ENCODE data around the gene ADARB1. TPM values are rescaled to one million over a fixed set of nuclear protein-coding genes. Genes with fewer than 3 reads are reported as not detected.

ADARB1 gene
- total and polyA plus RNA-seq, 2 of the 4 experiments (the other 2 are of a cell fraction), result 39.8 to 47.3 TPM

GRCh38 chr21:45219517-45219916 is 145.1 kb downstream of the ADARB1 start:
- ChIA-PET POLR2A (ENCODE audit: unreplicated experiment) (no interaction called here), CTCF (no interaction called here)
- intact Hi-C loops (cut with micrococcal nuclease), result no loop called here
- Histone ChIP-seq H3K79me1 (ENCODE audit: low read depth in 1 of 2, low read length in 2 of 2) (peaks cover 23 to 25% of the 10 kb centered on the region in 2 experiments), H2AK5ac (ENCODE audit: low read depth, low read length) (no peak overlapping the region), H2BK15ac (ENCODE audit: low read depth, low read length) (no peak overlapping the region), H3K4ac (ENCODE audit: low read depth, low read length) (no peak overlapping the region), H3K9me3 (ENCODE audit: control insufficient read depth, insufficient read depth, low read length) (peaks cover 2% of the 10 kb centered on the region; the same call in 1 of the 2 replicates), H2AK9ac (replicated peaks; ENCODE audit: low read depth, low read length, poor library complexity) (no peak overlapping the region), H4K91ac (ENCODE audit: insufficient read depth, low read depth, low read length) (no peak overlapping the region), H3K36me3 (ENCODE audit: control insufficient read depth, insufficient read depth, low read length) (peaks cover 49% of the 10 kb centered on the region), H3K9ac (ENCODE audit: low read depth, low read length) (no peak overlapping the region), H4K8ac (ENCODE audit: low read depth in 2 of 2, low read length in 2 of 2) (no peak overlapping the region), H3K9me1 (ENCODE audit: insufficient read depth, low read length) (peaks cover 14% of the 10 kb centered on the region), H2BK5ac (ENCODE audit: low read depth, low read length, poor library complexity, severe bottlenecking) (no peak overlapping the region), H3K14ac (replicated peaks; ENCODE audit: low read depth, low read length) (no peak overlapping the region), H3K4me3 (ENCODE audit: insufficient read depth, low read depth, low read length) (no peak overlapping the region), H3K27ac (ENCODE audit: insufficient read depth, low read length) (peak overlapping the region; percentile 36; the same call in 1 of the 2 replicates), H4K20me1 (ENCODE audit: insufficient read depth, low read length) (peaks cover 16% of the 10 kb centered on the region; the same call in 1 of the 2 replicates), H3K27me3 (ENCODE audit: control insufficient read depth, insufficient read depth, low read length) (no peaks in the 10 kb centered on the region), H3K4me2 (ENCODE audit: low read depth, low read length) (no peak overlapping the region), H3K23ac (ENCODE audit: low read depth, low read length) (no peak overlapping the region), H2BK120ac (ENCODE audit: low read depth, low read length) (no peak overlapping the region), H3K18ac (ENCODE audit: low read depth, low read length) (0 out of 2 replicates have a peak overlapping the region, but pooled peaks have one; percentile 28), H2BK20ac (ENCODE audit: low read depth, low read length) (no peak overlapping the region), H4K5ac (ENCODE audit: low read depth, low read length) (no peak overlapping the region), H3K4me1 (ENCODE audit: control insufficient read depth, insufficient read depth, low read length) (peaks cover 8% of the 10 kb centered on the region), H3K56ac (ENCODE audit: extremely low read depth, insufficient read depth, low read length) (no peak overlapping the region), H2AFZ (replicated peaks; ENCODE audit: low read length, poor library complexity) (no peak overlapping the region)
- TF ChIP-seq MXI1 (IDR thresholded peaks at IDR 0.05; ENCODE audit: borderline replicate concordance, low read depth, low read length) (no peak), ELK1 (IDR thresholded peaks at IDR 0.05; ENCODE audit: borderline replicate concordance, low read depth, low read length) (no peak), CEBPB (IDR thresholded peaks at IDR 0.05; ENCODE audit: low read depth, low read length) (no peak), CTCF (conservative IDR thresholded peaks at IDR 0.05; ENCODE audit: low read depth, low read length) (no peak), USF2 (IDR thresholded peaks at IDR 0.05; ENCODE audit: low read depth, low read length) (no peak), MAZ (IDR thresholded peaks at IDR 0.05; ENCODE audit: borderline replicate concordance, low read depth, low read length) (no peak), FOS (IDR thresholded peaks at IDR 0.05; ENCODE audit: low read depth, low read length) (no peak), RFX5 (IDR thresholded peaks at IDR 0.05; ENCODE audit: low read depth, low read length) (no peak), NFE2L2 (IDR thresholded peaks at IDR 0.05; ENCODE audit: low read depth, low read length) (no peak), RAD21 (IDR thresholded peaks at IDR 0.05; ENCODE audit: low read length) (no peak), BHLHE40 (IDR thresholded peaks at IDR 0.05; ENCODE audit: low read depth, low read length) (no peak), RCOR1 (IDR thresholded peaks at IDR 0.05; ENCODE audit: insufficient replicate concordance, low read length) (no peak), POLR2A (IDR thresholded peaks at IDR 0.05; ENCODE audit: low read depth, low read length) (no peak), CHD1 (IDR thresholded peaks at IDR 0.05; ENCODE audit: low read depth, low read length) (no peak), SMC3 (IDR thresholded peaks at IDR 0.05; ENCODE audit: low read depth, low read length) (no peak)
- in situ Hi-C loops (cut with MboI; ENCODE audit: low sequenced_read_pairs), result no loop called here
- WGBS, 2 experiments (ENCODE audit: extremely low coverage in 2 of 2, insufficient read length in 1 of 2), result no CpG with 5 or more reads among the region's 6 CpGs
- DNase-seq, result peak; percentile 31
- dilution Hi-C loops (cut with HindIII; ENCODE audit: low sequenced_read_pairs, unreplicated experiment), result no loop called here
- peak; percentile 17; the same call in 1 of the 2 replicates for ATAC-seq (ENCODE audit: low read depth)
- BruUV-seq (replicated peaks), result no TSS peak

Data from IMR-90 (cell line).